ENCODE results near the gene LIMS1.
"Not testable (repeated sequence)": the region's sequence is repeated elsewhere in the genome, so short reads cannot be mapped to it uniquely, and the experiment has no call there.

Gene LIMS1, protein sequence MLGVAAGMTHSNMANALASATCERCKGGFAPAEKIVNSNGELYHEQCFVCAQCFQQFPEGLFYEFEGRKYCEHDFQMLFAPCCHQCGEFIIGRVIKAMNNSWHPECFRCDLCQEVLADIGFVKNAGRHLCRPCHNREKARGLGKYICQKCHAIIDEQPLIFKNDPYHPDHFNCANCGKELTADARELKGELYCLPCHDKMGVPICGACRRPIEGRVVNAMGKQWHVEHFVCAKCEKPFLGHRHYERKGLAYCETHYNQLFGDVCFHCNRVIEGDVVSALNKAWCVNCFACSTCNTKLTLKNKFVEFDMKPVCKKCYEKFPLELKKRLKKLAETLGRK

DNA sequence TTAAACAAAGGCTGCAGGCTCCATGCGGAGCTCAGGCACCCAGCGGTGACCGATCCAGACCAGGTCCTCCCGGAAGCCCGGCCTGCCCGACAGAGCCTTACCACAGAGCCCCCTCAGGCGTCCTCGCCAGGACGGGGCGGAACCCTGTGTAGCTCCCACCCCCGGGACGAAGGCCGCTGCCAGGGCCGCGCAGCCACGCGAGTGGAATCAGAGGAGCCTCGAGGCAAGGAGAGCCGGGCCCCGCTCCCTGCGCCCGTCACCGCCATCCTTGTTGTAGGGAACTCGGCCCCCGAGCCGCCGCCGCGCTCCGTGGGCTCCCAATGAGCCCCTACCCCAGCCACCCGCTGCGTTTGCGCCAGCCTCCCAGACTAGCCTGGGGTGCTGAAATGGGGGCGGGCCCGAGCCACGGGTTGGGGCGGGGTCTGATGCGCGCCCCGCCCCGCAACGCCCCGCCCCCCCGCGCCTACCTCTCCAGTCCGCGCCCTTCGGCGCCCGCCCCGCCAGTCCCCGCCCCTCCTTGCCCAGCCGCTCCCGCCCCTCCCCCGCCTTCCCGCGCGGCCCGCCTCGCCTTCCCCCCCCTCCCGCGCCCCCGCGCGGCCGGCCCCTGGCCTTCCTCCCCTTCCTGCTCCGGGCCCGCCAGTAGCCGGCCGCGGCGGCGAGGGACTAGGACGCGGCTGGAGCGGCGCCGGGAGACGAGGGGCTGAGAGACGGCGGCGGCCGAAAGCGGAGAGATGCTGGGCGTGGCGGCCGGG lies at the start of gene LIMS1:
LIMS1 (plus strand) TSS at position 639 of the 752 bp plus-strand sequence; CDS start at position 732, 93 bp downstream.
- peak; percentile 82 for DNase-seq

DNA sequence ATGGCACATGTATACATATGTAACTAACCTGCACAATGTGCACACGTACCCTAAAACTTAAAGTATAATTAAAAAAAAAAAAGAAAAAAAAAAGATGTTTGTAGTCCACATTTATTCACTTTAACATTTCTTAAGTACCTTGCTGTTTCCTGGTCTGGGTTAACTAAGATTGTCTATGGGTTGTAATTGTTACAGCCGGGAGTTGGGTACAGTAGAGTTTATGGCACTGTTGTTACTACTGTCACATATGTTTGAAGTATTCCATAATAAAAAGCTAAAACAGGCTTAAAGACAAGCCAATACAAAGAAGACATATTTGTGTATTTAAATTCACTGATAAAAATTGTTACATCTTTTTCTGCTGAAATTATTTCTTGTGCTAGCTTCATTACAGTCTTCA lies 49.0 kb upstream of the LIMS1 start:
- no peak for DNase-seq

DNA sequence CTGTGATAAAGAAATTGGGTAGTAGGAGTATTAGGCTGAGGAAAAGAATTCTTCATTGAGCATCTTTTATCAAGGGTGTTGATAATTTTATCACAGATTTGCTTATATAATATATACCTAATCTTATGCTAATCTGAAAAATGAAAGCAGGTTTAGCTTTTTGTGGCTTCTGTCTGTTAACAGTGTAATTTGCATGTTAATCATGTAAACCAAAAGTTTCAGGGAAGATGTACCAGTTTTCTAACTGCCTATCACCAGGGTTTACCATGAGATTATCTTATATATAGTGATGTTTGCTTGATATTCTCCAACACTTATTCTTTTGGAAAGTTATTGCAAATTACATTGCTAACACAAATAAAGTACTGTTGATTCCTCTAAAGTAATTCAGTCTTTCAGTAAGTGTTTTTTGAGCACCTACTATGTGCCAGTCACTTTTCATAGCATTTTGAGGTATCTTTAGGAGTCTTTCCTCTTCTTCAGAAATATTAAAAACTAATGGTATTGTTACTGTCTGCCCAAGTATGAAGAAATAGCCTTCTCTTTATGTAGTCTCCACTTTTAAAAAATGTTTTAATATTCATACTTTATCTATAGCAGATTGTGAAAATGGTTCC lies 43.7 kb upstream of the LIMS1 start:
- DNase-seq: no peak

DNA sequence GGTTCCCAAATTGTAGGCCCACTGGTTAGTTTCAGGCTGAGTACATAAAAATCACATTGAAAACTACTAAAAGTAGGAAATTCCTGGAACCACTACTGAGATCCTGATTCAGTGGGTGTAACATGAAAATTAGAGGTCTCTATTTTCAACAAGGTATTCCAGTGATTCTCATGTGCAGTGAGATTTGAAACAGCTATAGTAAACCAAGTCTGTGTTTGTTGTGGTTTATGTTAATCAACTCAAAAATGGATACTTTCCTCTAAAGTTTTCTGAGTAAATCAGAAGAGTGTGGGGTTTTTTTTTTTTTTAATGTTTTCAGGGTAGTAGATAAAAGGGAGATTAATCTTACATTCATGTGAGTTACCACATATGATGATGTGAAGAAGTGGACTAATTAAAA lies 42.4 kb upstream of the LIMS1 start:
- DNase-seq: no peak

DNA sequence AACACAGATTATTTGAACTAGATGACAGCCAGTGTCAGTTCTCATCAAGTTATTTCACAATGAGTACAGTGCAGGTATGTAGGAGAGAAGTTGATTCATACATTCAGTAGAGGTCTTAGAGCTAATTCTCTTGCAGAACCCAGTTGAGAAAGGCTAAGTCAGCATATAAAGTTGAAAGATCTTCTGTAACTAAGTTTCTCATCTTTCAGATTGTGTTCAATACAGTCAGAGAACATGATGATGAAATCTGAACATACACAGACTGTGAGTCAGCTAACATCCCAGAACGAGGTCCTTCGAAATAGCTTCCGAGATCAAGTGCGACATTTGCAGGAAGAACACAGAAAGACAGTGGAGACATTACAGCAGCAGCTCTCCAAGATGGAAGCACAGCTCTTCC lies 41.9 kb upstream of the LIMS1 start:
- DNase-seq: no peak

DNA sequence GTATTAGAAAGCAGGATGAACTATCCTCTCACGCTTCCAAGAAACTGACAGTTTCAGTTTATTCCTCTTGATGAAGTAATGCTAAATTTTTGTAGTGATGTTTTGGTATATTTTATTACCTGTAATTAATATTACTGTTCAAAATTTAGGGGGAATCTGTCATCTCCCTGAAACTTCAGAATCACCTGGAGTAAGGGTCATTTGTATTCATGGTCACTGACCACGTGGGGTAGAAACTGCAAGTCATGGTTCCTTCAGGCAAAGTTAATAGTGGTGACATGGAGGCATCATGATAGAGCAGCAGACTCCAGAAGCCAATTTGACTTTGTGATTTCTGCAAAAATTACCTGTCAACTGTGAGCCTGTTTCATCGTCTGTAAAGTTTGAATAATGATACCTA lies 38.1 kb upstream of the LIMS1 start:
- DNase-seq: not testable (repeated sequence)

DNA sequence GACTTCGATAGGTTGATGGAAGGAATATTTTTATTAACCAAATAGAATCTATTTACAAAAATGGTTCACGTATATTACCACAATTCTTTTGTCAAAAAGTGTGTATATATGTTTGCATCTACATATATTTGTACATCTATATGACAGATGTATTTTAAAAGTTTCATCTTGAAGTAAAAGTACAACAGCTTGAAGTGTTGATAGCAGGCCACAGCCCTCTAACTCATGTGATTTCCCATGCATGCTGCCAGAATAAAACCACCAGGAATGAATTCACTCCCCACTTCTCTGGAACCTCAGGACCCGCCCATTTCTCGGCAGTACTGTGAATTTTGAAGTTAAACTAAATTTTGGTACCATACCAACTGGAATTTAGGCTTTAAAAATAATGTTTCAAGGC lies 26.6 kb upstream of the LIMS1 start:
- DNase-seq: not testable (repeated sequence)

DNA sequence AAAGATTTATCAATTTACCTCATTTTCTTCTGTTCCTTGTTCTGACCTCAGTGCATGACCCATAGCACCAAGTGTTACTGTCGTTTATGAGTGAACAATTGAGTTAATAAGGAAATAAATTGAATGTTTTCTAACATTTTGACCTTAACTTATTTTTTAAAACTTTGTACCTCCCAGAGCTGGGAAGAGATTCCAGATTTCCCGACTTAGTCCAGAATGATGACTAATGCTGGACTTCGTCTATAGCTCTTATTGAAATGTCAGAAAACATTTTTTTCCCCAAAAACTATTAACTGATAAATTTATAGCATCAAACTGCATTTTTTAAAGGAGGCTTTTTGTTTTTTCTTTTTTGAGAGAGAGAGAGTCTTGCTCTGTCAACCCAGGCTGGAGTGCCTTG lies 21.8 kb upstream of the LIMS1 start:
- DNase-seq: not testable (repeated sequence)

DNA sequence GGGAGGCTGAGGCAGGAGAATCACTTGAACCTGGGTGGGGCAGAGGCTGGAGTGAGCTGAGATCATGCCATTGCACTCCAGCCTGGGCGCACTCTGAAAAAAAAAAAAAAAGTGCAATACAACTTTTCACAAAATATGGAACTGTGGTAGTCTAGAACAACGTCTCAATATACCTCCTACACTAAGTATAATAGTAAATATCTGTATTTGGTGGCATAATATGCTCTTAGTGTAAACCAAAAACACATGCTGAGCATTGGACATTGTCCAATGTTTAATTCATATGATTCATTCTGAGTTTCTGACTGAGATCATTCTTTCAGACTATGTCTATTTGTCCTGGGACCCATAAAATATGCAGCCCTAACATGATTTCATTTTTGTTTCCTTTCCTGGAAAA lies 19.8 kb upstream of the LIMS1 start:
- not testable (repeated sequence) for DNase-seq

DNA sequence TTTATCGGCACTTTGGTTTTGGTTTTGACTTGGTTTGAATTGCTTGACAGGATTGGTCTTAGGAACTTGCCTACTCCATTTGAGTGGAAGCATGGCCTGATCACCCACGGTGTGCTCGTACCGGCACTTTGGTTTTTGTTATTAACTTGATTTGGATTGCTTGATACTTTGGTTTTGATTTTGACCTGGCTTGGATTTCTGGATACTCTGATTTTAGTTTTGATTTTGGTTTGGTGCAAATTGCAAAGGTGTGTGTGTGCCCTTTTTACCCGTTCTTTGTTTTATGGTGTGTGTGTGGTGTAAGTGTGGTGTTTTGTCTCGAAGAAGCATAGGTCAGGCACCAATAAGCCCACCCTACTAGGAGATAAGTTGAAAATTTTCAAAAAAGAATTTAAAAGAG lies 9.6 kb upstream of the LIMS1 start:
- not testable (repeated sequence) for DNase-seq

DNA sequence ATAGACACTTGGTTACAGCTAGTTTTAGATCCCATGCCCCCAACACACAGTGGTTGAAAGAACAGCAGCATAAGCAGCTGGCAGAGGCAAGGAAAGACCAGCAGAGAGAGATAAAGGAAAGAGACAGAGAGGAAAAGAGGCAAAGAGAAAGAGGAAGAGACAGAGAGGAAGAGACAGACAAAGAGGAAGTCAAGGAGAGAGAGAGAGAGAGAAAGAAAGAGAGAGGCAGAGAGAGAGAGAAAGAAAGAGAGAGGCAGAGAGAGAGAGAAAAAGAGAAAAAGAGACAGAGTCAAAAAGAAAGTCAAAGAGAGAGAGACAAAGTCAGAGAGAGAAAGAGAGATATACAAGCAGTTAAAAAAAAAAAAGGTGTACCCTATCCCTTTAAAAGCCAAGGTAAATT lies 9.0 kb upstream of the LIMS1 start:
- not testable (repeated sequence) for DNase-seq

DNA sequence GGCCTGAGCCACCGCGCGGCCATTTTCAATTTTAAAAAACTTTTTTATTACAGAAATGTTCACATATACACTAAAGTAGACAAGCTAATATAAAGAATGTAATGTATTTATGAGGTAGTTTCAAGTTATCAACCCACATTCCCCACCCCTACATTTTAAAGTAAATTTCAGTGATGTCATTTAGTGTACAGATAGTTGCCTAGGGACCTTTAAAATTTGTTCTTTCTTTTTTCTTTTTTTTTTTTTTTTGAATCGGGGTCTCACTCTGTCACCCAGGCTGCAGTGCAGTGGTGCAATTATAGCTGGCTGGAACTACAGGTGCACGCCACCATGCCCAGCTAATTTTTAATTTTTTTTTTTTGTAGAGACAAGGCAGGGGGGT lies 2.6 kb upstream of the LIMS1 start:
- DNase-seq: no peak

DNA sequence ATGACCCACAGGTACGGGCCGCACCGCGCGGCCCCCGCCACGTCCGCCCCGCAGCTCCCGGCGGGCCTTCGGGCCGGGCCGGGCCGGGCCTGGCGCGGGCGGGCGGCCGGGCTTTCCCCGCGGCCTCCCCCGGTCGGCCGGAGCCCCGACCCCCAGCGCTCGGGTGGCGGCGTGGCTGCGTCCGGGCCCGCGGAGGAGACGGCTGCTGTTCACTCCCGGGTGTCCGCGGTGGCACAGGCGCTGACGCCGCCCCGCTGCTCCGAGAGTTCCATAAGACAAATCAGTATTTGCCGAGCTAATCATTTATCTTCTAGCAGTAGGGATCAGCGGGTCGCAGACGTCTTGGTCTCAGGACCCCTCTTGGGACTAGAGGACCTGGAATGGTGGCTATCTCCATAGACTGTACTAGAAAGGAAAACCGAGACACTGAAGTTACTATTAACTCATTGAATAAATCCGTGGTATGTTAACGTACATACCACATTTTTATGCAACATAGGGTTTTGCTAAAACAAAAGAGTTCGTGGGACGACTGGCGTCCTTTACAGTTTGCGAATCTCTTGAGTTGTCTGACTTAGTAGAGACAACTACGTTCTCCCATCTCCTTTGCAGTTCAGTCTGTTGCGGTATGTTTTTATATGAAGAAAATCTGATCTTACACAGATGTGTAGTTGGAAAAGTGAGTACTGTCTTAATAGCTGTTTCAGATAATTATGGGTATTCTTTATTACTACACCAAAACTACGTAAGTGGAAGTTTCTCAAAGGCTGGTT lies 500 bp downstream of the LIMS1 start:
- DNase-seq: peak; percentile 6

DNA sequence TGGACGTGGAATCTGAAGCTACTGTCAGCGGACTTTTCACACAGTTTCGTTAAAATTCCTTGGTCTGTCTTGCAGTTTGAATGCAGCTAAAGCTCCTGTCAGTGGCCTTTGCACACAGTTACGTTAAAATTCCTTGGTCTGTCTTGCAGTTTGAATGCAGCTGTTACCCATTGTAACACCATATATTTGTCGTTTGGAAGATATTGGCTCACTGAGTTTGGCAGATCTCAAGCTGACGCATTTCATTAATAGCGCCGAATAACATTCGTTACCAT lies 1.0 kb downstream of the LIMS1 start:
- no peak for DNase-seq

DNA sequence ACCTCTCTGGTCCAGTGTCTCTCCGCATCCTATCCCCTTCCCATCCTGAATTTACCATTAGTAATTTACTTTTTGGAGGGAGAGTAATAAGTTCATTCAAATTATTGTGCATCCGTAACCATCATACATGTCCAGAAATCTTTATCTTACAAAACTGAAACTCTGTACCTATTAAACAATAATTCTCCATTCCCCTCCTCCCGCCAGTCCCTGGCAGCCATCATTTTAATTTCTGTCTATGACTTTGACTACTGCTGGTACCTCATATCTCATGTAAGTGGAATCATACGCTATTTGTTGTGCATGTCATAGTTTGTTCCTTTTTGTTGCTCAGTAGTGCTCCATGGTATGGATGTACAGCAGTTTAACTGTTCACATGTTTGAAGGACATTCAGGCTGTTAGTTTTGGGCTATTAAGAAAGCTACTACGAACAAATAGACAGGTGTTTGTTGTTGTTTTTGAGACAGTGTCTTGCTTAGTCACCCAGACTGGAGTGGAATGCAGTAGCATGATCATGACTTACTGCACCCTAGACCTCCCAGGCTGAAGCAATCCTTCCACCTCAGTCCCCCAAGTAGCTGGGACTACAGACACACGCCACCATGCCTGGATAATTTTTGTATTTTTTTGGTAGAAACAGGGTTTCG lies 2.0 kb downstream of the LIMS1 start:
- no peak for DNase-seq

DNA sequence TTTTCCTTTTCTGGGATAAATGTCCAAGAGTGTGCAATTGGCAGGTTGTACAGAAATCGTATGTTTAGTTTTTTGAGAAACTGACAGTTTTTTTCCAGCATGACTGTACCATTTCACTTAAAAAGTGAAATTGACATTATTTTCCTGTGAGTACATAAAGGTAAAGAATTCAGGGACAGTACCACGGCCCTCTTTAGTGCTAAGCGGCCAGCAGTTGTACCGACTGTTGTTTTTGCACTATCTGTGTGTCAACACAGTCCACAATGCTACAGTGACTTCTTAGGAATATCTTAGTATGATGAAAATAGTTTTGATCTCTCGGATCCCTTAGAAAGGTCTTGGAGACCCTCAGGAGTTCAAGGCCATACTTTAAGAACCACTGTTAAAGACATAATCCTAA lies 2.6 kb downstream of the LIMS1 start:
- DNase-seq: no peak

DNA sequence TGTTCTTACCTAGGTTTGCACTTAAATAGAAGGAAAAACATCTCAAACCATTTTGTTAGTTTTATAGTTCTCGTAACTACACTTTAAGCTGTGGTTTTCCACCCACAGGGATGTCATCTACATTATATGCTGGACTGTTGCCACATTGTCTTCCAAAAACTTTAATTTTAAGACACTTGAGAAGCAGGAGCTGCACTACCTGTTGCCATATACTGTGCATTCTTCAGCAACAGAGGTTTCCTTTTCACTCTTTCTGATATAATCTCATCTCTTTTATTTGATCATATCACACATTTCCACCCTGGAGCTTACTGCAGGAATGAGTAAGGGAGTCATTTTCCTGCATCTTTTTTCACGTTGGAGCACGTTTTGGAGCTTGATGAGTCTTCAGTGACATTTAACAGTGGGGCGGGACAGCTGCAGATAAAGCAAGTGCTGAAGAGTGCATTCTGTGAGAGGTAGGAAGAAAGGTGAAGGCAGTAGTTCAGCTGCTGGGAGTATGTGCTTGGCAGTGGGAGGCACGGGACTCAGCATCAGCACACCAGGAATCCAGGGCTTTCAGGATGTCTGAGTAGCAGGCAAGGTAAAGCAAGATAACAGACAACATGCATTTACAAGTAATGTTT lies 3.8 kb downstream of the LIMS1 start:
- no peak for DNase-seq

DNA sequence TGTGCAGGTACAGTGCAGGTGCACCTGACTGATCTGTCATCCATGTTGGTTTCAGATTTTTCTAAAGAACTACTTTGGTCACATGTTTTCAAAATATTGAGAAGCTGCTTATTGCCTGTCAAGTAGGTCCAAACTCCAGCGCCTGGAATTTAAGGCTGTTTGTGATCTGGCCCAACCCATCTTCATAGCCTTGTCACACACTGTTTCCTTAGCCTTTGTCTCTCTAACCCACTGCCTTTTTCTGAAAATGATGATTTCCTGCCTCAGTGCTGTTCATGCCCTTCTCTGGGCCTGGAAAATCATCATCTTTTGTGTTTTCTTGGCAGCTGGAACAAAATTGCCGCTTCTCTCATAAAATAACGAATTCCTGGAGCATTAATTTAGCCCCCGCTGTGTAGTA lies 7.2 kb downstream of the LIMS1 start:
- DNase-seq: no peak

DNA sequence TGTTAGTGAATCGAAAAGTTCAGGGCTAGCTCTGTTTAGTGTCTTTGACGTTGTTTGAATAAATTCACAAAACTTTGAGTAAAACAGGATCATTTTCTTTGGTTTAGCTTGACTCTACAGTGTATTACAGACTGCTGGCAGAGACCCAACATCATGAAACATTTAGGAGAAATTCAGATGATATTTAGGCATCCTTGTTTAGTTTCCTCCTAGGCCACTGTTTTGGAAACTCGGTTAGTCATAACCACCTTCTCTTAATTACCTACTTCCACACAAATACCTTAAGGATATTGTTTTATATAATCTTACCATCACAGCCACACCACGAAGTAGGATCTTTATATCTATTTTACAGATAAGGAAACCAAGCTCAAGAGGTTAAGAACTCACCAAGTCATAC lies 7.8 kb downstream of the LIMS1 start:
- no peak for DNase-seq

DNA sequence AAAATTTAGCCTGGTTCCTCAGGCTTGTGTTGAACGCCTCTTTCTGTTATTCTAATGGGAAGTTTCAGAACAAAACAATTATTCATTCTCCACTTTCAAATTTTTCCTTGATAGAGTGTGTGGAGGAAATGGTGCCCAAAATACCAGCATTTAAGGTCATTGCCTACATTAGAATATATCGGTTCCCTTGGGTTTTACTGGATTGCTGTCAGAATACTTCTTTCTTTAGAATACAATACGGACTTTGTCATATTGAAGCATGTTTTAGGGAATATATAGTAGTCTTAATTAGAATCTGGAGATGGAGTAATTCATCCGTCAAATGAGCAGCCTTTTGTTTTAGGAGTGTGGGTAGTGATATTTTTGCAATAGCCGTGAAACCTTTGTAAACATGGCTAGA lies 13.3 kb downstream of the LIMS1 start:
- DNase-seq: no peak

DNA sequence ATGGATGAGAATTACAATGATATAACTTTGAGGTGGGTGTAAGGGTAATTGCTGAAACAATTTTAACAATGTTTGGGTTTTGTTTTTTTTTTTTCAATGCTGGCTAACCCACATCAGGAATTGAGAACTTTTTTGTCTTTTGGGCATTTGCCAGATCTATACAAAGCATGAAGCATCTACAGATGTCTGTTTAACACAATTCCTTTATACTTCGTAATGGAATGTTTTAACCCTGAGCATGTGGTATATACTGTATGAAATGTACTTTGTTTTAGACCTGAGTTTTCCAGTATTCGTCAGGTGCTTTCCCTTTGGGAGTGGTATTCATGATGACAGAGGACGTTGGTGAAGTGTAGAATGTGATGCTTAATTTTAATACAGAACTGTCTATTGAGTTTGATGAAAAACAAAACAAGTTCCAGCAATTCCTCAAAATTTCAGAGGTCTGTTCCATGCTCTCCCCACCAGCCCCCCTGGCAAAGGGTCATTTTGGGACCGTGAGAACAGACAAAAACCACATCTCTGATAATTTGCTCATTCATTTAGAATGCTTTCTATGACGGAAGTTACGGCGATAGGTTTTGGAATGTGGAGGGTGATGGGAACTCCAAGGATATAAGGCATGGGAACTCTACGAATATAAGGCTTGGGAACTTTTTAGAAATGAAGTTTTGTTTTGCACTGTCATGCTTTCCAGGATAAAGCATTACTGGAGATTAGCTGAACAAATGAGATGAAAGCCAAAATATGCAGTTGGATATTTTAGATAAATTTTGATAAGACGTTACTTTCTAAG lies 14.1 kb downstream of the LIMS1 start:
- no peak for DNase-seq

DNA sequence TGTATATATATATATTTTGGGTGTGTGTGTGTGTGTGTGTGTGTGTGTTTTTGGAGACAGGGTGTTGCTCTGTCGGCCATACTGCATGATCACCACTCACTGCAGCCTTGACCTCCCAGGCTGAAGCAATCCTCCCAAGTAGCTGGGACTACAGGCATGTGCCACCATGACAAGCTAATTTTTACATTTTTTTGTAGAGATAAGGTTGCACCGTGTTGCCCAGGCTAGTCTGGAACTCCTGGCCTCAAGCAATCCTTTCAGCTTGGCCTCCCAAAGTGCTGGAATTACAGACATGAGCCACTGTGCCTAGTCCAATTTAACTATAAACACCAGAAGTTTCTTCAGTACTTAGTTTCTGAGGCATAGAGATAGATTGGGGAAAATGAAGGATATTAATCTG lies 18.3 kb downstream of the LIMS1 start:
- DNase-seq: no peak

Measured in CD4-positive, alpha-beta T cell treated with Interleukin-4 for 4 hours (primary cell).